ENCODE measurements around the gene CLEC4G. TPM values are rescaled to one million over a fixed set of nuclear protein-coding genes. Genes with fewer than 3 reads are reported as not detected.

The CLEC4G gene
- polyA plus RNA-seq, 2 of the 4 experiments (the other 2 are of a cell fraction), result not detected

DNA sequence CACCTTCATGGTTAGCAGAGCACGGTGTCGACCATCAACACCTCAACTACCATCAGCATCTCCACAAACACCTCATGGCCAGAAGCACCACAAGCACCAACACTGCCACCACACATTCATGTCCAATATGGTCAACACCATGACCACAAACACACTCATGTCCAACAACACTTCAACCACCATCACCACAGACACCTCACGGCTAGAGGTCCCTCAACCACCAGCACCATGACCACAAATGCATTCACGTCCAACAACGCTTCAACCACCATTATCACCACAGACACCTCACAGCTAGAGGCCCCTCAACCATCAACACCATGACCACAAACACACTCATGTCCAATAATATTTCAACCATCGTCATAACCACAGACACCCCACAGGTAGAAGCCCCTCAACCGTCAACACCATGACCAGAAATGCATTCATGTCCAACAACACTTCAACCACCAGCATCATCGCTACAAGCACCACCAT lies 41.1 kb downstream of the CLEC4G start:
- POLR2A ChIA-PET, result no interaction called here

DNA sequence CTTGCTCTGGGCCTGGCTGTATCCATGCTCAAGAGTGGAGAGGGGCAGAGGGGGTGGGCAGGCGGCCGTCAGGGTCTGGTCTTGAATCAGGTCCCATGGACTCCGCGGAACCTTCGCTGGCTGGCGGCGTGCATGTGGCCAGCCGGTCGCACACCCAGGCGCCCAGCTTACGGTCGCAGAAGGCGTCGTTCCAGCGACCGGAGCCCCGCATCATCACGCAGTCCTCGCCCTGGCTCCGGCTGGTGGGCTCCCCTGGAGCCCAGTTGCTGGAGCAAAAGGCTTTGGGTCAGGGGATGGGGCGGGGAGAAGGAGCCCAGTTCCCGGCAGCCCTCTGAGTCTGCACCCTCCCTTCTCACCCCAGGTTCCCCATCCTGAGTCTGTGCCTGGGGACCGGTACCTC lies 42.7 kb downstream of the CLEC4G start:
- H3K4me2 ChIP-seq, result no peak overlapping the region
- DNase-seq (ENCODE audit: low read depth in 1 of 2, low spot score in 1 of 2) (no peak), FAIRE-seq (no peak), ATAC-seq (peak; percentile 47 to 52; a peak in 4 of 6 replicates)
- no peak overlapping the region for H3K27ac ChIP-seq
- H3K9me3 ChIP-seq, result no peaks in the 10 kb centered on the region
- TF ChIP-seq CBX2 (IDR thresholded peaks at IDR 0.05; ENCODE audit: borderline replicate concordance, low read depth) (no peak), JUN (IDR thresholded peaks at IDR 0.05) (no peak), RARB (CRISPR knock-in tag; IDR thresholded peaks at IDR 0.05) (no peak), CHD2 (IDR thresholded peaks at IDR 0.05; ENCODE audit: low read length, partially characterized antibody) (no peak), HEYL (CRISPR knock-in tag; IDR thresholded peaks at IDR 0.05) (no peak), NFE2L2 (conservative IDR thresholded peaks at IDR 0.05; ENCODE audit: low read length) (no peak), GATA3 (IDR thresholded peaks at IDR 0.05; ENCODE audit: borderline replicate concordance) (no peak), ESRRA (IDR thresholded peaks at IDR 0.05; ENCODE audit: borderline replicate concordance, low read length) (no peak), NR3C1 (IDR thresholded peaks at IDR 0.05) (no peak), TFCP2L1 (CRISPR knock-in tag; IDR thresholded peaks at IDR 0.05) (no peak), FOSL2 (IDR thresholded peaks at IDR 0.05) (no peak), FOSL2 (CRISPR knock-in tag; IDR thresholded peaks at IDR 0.05) (no peak)
- TF ChIP-seq, protein P1, sequence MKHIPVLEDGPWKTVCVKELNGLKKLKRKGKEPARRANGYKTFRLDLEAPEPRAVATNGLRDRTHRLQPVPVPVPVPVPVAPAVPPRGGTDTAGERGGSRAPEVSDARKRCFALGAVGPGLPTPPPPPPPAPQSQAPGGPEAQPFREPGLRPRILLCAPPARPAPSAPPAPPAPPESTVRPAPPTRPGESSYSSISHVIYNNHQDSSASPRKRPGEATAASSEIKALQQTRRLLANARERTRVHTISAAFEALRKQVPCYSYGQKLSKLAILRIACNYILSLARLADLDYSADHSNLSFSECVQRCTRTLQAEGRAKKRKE (CRISPR knock-in tag; IDR thresholded peaks at IDR 0.05; ENCODE audit: low read depth), result no peak
- TF ChIP-seq, protein P2, sequence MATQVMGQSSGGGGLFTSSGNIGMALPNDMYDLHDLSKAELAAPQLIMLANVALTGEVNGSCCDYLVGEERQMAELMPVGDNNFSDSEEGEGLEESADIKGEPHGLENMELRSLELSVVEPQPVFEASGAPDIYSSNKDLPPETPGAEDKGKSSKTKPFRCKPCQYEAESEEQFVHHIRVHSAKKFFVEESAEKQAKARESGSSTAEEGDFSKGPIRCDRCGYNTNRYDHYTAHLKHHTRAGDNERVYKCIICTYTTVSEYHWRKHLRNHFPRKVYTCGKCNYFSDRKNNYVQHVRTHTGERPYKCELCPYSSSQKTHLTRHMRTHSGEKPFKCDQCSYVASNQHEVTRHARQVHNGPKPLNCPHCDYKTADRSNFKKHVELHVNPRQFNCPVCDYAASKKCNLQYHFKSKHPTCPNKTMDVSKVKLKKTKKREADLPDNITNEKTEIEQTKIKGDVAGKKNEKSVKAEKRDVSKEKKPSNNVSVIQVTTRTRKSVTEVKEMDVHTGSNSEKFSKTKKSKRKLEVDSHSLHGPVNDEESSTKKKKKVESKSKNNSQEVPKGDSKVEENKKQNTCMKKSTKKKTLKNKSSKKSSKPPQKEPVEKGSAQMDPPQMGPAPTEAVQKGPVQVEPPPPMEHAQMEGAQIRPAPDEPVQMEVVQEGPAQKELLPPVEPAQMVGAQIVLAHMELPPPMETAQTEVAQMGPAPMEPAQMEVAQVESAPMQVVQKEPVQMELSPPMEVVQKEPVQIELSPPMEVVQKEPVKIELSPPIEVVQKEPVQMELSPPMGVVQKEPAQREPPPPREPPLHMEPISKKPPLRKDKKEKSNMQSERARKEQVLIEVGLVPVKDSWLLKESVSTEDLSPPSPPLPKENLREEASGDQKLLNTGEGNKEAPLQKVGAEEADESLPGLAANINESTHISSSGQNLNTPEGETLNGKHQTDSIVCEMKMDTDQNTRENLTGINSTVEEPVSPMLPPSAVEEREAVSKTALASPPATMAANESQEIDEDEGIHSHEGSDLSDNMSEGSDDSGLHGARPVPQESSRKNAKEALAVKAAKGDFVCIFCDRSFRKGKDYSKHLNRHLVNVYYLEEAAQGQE (IDR thresholded peaks at IDR 0.05), result no peak
- POLR2A ChIA-PET, result no interaction called here
- 70% methylated on average over 3 of the region's 23 CpGs for WGBS (ENCODE audit: missing lambda C conversion rate)
- CTCF ChIA-PET, result interaction anchor here (2.4 kb wide), 1 partner anchor 8 kb away, joined by 9 read pairs; the partner anchor contains the start of gene TRAPPC5
- H3K4me1 ChIP-seq, result no peaks in the 10 kb centered on the region
- H3K4me3 ChIP-seq, result no peak overlapping the region

More for the DNA sequence above, 41.1 kb downstream of the CLEC4G start:
- H3K27ac ChIP-seq, result no peak overlapping the region
- ATAC-seq (no peak), FAIRE-seq (no peak), DNase-seq (ENCODE audit: low read depth in 1 of 2, low spot score in 1 of 2) (no peak)
- H3K9me3 ChIP-seq, result no peaks in the 10 kb centered on the region
- H3K4me2 ChIP-seq, result no peak overlapping the region
- H3K4me3 ChIP-seq, result no peak overlapping the region
- 68% methylated on average over 8 of the region's 8 CpGs for WGBS (ENCODE audit: missing lambda C conversion rate)
- H3K4me1 ChIP-seq, result no peaks in the 10 kb centered on the region
- CTCF ChIA-PET, result no interaction called here
- TF ChIP-seq KDM5A (IDR thresholded peaks at IDR 0.05) (no peak), MAFK (IDR thresholded peaks at IDR 0.05; ENCODE audit: partially characterized antibody) (no peak), ZNF302 (CRISPR knock-in tag; IDR thresholded peaks at IDR 0.05) (no peak), POLR2AphosphoS2 (conservative IDR thresholded peaks at IDR 0.05; ENCODE audit: low read length) (no peak), RFX5 (IDR thresholded peaks at IDR 0.05) (no peak), FOSB (CRISPR knock-in tag; IDR thresholded peaks at IDR 0.05) (no peak)
- TF ChIP-seq, protein P3, sequence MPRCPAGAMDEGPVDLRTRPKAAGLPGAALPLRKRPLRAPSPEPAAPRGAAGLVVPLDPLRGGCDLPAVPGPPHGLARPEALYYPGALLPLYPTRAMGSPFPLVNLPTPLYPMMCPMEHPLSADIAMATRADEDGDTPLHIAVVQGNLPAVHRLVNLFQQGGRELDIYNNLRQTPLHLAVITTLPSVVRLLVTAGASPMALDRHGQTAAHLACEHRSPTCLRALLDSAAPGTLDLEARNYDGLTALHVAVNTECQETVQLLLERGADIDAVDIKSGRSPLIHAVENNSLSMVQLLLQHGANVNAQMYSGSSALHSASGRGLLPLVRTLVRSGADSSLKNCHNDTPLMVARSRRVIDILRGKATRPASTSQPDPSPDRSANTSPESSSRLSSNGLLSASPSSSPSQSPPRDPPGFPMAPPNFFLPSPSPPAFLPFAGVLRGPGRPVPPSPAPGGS (IDR thresholded peaks at IDR 0.05), result no peak
